HEK293 (cell line): ENCODE results near the gene TNFRSF8.

Experiments
- ATF2 ChIP-seq: fragments of 450-650 bp; formaldehyde crosslinking; IDR thresholded peaks from 2 replicates; pipeline ENCODE4 v1.5.1; 2016; ENCODE audit warnings: missing biosample characterization, missing genetic modification characterization, low read depth
- CTCF ChIP-seq: fragments of 450-650 bp; formaldehyde crosslinking; IDR thresholded peaks from 2 replicates; pipeline ENCODE4 v1.5.1; 2016; ENCODE audit warnings: missing biosample characterization, missing genetic modification characterization
- INSM2 ChIP-seq: fragments of 450-650 bp; formaldehyde crosslinking; IDR thresholded peaks from 2 replicates; pipeline ENCODE4 v1.5.1; 2016; ENCODE audit warnings: missing biosample characterization, missing genetic modification characterization
- PBX3 ChIP-seq: sonication (generic); formaldehyde crosslinking; IDR thresholded peaks from 2 replicates; pipeline ENCODE4 v1.8.1; 2022; ENCODE audit warnings: mild to moderate bottlenecking, moderate library complexity, missing genetic modification reagents
- PRDM10 ChIP-seq: fragments of 450-650 bp; formaldehyde crosslinking; IDR thresholded peaks from 2 replicates; pipeline ENCODE4 v1.5.1; 2016; ENCODE audit warnings: missing biosample characterization, missing genetic modification characterization
- ZNF239 ChIP-seq: fragments of 450-650 bp; formaldehyde crosslinking; IDR thresholded peaks from 2 replicates; pipeline ENCODE4 v1.5.1; 2016; ENCODE audit warnings: missing biosample characterization, missing genetic modification characterization
- ZNF416 ChIP-seq: fragments of 450-650 bp; formaldehyde crosslinking; IDR thresholded peaks from 2 replicates; pipeline ENCODE4 v1.5.1; 2016; ENCODE audit warnings: missing biosample characterization, missing genetic modification characterization
- ZNF785 ChIP-seq: fragments of 450-650 bp; formaldehyde crosslinking; IDR thresholded peaks from 2 replicates; pipeline ENCODE4 v1.5.1; 2016; ENCODE audit warnings: missing biosample characterization, missing genetic modification characterization

GRCh38 chr1:12076425-12077005, 13.4 kb downstream of the TNFRSF8 start:
- TF ChIP-seq CTCF (tag by site-specific recombination), result no peak
- no peak for TF ChIP-seq PRDM10 (tag by site-specific recombination)
- TF ChIP-seq ZNF785 (tag by site-specific recombination), result no peak
- TF ChIP-seq PBX3, result no peak
- TF ChIP-seq ZNF239 (tag by site-specific recombination), result no peak
- TF ChIP-seq ZNF416 (tag by site-specific recombination), result no peak
- no peak for TF ChIP-seq ATF2 (tag by site-specific recombination)
- TF ChIP-seq INSM2 (tag by site-specific recombination), result no peak
